Stimulated activated CD4-positive, alpha-beta T cell treated with anti-CD3 and anti-CD28 coated beads, Interleukin-12 subunit alpha, Interleukin-12 subunit beta, amount 100 ng/mL, for 4 hours (primary cell): ENCODE results near the gene NGB.
"Not testable (repeated sequence)": the region's sequence is repeated elsewhere in the genome, so short reads cannot be mapped to it uniquely, and the experiment has no call there.

Source experiments
- DNase-seq: peaks from one replicate; pipeline ENCODE4 v3.0.0-alpha.2; 2020

Gene NGB

DNA sequence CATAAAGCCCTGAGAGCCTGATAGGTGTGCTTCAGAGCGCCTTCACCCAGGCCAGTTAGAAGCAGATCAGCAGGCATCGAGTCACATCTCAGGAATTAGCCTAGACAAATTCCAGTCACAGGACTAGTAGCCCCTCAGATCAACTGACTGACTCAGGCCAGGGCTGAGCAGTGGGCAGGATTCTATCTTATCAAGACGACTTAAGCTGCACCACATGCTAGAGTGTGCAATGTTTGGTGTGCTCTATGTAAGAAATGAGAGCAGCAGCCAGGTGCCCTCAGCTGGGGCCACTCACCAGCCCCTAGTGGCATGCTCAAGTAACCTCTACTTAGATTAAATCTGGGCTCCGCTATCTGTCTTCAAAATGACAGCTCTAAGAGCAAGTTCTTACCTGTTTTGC is 19.7 kb upstream of the NGB start:
- DNase-seq, result no peak

DNA sequence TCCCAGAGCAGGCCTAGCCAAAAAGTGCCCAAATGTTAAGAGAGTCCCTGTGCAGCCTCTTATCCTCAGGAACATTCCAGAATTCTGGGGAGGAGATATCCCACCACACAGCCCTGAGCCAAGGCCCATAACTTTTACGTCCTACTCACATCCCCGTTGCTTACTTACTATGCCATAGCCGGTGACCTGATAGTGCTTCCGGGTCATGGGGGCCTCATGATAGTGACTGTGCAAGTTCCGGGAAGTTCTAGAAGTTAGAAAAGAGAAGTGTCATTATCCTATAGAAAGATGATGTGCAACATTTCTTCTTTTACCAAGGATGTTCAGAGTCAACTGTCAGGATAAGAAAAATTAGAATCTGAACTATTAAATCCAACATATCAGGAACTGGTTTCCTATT is 15.6 kb upstream of the NGB start:
- no peak for DNase-seq

- DNase-seq, result no peak
Observed at GRCh38 chr14:77284466-77284865, 13.5 kb upstream of the NGB start.

GRCh38 chr14:77284066-77284465 is 13.1 kb upstream of the NGB start:
- no peak for DNase-seq

- DNase-seq, result no peak
Observed at GRCh38 chr14:77281852-77282410, 10.9 kb upstream of the NGB start.

DNA sequence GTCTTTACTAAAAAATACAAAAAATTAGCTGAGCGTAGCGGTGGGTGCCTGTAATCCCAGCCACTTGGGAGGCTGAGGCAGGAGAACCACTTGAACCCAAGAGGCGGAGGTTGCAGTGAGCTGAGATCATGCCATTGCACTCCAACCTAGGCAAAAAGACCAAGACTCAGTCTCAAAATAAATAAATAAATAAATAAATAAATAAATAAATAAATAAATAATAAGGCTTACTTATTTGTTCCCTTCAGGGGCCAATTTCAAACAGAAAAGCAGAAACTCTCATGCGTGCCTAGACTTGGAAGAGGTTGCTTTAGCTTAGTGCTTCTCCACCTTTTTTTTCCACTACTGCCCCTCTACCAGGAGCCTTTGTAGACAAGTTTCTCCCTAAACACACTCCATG is 9.9 kb upstream of the NGB start:
- not testable (repeated sequence) for DNase-seq

DNA sequence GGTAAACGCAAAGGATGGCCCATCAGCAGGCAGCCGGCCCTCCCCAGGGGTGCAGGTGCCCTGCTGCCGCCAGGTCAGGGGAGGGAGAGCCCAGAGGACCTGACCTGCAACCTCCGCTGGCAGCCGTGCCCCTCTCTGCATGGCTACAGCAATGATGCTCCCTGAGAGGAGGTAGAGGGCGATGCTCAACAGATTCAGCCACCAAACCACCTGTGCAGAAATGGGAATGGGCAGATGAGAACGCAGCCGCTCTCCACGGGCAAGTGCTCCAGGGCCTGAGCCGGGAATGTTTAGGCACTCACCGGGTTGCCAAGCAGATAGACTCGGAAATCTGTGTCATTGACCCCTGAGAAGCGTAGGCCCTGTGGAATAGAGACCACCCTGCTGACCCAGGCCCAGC is 8.7 kb upstream of the NGB start:
- no peak for DNase-seq

DNA sequence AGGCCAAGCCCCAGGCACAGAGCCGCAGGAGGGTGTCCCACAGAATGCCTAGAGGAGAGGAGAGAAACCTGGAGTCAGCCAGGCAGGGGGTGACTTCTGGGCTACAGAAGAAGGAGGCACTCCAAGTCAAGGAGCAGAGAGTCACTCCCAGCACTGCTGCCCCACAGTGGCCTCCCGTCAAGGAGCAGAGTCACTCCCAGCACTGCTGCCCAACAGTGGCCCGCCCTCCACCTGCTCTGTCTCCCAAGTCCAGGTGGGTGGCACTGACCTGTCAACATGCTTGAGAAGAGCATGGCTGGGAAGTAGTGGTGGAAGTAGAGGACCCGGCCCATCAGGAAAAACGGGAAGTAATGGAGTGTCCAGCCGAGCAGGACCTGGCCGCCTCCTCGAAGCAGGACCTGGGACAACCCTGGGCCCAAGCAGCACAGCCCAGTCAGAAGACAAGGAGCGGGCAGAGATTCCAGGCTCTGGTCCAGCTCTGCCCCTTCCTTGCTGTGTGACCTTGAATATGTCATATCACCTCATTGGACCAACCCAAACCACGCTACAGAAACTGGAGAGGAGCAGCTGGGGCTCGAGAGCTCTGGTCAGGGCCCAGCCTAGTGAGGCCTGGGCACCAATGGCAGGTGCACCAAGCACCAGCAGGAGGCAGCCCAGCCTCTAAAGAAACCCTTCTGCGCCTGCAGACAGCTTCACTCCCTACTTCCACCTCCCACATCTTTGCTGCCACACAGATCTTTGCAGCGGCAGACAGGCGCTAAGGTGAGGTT is 7.6 kb upstream of the NGB start:
- DNase-seq, result no peak

- DNase-seq, result no peak
Observed at GRCh38 chr14:77276959-77277358, 6.0 kb upstream of the NGB start.

DNA sequence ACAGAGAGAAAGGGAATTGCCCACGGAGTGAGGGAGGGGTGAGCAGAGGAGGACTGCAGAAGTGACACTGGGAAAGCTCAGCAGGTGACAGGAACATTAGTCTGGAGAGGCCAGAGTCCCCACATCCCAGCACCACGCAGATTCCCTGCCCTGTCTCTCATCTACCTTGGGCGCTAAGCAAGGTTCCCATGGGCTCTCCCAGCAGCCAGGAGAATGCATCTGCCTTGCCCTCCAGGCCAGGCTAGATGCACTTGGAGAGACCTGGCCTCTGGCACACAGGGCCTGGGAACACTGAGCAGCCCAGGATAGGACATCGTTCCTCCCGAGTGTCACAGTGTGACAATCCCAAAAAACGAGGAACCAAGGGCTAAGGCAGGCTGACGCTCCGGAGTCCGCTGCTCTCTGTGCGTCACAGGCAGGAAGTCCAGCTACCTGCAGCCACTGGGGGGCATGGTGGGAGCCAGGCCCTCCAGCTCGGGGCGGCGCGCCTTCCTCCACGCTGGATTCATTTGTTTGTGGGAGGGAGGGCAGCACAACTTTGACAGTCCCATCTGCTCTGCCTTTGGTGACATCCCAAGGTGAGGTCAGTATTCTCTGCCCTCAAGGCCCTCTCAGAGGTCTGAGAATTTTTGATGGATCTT is 5.4 kb upstream of the NGB start:
- no peak for DNase-seq

- DNase-seq, result no peak
Observed at GRCh38 chr14:77275601-77276017, 4.6 kb upstream of the NGB start.

GRCh38 chr14:77275041-77275580 is 4.1 kb upstream of the NGB start:
- DNase-seq, result no peak

DNA sequence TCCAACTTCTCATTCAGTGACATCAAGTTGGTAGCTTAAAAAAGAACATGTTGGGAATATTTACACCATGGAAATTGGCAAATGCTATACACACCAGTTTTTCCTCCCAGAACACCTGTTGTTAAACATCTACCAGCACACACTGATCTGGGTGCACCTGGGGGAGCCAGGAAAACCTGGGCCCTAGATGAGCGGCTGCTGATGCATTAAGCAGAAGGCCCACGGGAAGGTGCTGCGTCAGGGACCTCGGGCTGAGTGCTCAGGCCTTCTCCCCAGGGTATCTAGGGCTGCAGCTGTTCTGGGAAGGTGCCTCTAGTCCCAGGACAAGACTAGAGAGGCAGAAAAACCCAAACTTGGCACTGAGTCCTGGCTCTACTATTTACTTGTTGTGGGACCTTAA is 2.8 kb upstream of the NGB start:
- no peak for DNase-seq

DNA sequence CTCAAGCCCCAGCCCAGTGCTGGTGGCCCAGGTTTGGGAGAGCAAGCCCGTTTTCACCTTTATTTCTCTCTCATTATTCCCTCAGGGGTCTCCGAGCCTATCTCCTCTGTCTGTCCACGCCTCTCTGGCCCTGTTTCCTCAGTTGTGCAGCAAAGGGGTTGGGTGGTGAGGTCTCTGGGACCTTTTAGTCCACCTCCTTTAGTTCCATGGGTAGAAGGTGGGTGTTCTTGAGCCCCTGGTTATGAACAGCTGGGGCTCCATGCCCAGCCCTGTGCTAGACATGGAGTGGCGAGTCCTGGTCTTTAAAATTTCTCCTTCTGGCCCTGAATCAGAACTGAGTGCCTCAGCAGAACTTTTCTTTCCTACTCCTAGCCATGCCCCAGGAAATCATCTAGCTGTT is 1.3 kb upstream of the NGB start:
- no peak for DNase-seq

GRCh38 chr14:77270361-77271112 is 469 bp downstream of the NGB start:
- no peak for DNase-seq

DNA sequence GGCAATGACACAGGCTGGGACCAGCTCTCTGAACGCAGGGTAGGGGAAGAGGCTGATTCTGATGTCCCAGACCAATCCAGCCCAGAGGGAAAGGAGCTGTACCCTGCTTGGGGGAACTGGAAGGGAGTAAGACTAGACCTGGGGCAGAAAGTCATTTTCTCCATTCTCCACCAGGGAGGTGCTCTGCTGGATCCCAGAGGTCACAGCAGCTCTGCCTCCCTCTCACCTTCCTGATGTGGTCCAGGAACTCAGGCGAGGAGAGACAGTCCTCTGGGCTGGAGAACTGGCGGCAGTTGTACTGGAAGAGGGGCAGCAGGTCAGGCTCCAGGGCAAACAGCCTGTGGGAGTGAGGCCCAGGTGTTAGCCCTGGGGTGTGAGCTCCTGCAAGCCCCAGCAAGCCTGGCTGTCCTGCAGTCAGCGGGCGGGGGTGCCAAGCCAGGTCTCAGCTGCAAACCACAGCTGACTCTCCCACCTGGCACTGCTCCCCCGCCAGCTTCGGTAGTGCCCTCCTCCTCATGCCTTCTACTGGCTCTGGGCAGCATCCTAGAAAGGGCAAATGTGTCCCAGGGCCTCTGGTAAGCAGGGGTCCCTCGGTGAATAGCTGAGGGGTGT is 1.9 kb downstream of the NGB start:
- DNase-seq, result no peak

DNA sequence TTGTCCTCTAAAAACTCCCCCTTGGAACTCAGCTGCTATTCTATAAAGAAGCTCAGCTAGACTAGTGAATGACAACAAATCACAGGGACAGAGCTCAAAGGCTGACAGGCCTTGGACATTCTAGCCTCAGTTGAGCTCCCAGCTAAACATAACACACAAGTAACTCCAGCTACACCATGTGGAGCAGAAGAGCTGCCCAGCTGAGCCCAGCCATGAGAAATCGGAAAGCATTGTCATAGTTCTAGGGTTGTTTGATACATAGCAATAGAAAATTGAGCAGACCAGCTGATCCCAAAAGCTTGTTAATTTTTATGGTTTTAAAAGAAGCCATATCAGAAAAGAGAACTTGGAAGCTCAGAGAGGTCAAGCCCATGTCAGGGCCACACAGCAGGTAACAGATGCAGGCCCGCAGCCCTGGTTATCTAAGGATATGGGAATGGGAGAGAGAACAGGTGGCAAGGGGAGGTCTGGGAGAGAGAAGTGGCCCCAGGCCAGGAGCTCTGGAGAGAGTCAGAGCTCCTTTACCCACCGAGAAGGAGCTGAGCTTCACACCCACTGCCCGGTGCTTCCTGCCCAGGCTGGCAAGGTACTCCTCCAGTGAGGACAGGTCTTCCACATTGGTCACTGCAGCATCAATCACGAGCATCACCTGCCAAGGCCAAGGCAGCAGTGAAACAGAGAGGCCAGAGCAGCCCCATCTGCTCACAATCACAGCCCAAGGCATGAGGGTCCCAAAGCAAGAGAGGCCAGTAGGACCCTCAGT is 2.9 kb downstream of the NGB start:
- DNase-seq, result no peak

DNA sequence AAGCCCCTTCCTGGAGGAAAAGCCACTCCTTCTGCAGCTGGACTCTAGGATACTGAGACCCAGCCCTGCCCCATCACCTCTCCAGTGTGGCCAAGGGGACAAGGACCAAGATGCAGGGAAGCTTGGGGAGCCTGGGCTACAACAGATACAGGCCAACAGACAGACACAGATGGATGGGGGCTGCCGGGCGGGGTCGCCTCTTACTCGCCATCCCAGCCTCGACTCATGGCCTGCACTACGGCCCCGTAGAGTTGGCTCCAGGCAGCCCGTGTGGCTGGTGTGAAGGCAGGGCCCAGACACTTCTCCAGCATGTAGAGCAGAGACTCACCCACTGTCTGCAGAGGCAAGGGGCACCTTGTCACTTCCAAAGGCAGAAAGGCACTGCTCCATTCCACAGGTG is 4.7 kb downstream of the NGB start:
- DNase-seq, result no peak

GRCh38 chr14:77265561-77266335 is 5.3 kb downstream of the NGB start:
- DNase-seq, result no peak

DNA sequence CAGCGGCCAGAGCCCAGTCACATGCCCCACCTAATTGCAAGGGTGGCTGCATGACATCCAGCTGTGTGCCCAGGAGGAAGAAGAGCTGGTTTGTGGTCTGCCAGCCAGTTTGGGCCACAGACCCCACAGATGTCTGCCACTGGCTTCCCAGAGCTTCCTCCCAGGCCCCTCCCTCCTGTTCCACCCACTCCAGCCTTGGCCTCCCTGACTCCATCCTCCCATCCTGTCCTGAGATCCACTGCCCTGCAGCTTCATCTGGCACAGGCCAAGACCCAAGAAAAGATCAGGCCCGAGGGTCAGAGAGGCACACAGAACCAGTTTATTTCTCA is 5.9 kb downstream of the NGB start:
- no peak for DNase-seq

DNA sequence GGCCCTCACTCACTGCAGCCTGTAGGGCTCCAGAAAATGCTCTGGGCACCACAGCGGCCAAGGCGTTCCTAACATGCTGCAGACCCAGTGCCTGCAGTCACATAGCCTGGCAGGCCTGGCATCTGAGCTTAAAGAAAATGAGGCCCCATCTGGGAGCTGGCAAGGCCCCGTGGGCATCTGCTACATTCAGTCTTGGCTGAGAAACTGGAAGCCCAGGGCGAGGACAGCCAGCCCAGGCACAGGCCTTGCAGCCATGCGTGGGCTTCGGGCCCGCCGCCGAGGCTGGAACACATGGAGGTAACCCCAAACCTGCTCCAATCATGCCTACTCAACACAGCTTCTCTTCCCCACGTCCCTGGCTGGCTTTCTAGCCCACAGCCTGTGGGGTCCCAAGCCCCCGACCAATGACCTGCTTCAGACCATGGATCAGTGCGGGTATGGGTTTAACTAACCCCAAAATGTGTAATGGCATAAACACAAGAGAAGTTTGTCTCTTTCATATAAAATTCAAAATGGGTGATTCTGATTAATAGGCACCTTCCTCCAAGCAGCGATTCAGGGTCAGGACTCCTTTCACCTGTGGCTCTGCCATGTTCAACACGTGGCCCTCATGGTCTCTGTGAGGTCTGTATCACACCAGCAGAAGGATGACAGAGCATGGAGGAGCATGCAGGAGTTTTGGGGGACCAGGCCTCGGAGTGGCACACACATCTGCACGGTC is 6.4 kb downstream of the NGB start:
- no peak for DNase-seq
